HG02938 (cell line): ENCODE measurements around the gene PSD2.
A peak's percentile ranks its signal among the peaks of the same experiment; 100 is the strongest.

Experiments used
- ATAC-seq: cut with Tn5 transposase; IDR thresholded peaks from one replicate; pipeline ENCODE4 v1.9.1; 2021; ENCODE audit warnings: mild to moderate bottlenecking, moderate library complexity; ENCODE audit not compliant: unreplicated experiment

PSD2 gene

GRCh38 chr5:139854029-139854605 lies 58.5 kb downstream of the PSD2 start:
- no peak for ATAC-seq

GRCh38 chr5:139854953-139855352 lies 59.3 kb downstream of the PSD2 start:
- ATAC-seq = no peak

GRCh38 chr5:139855451-139855850 lies 59.8 kb downstream of the PSD2 start:
- no peak for ATAC-seq

DNA sequence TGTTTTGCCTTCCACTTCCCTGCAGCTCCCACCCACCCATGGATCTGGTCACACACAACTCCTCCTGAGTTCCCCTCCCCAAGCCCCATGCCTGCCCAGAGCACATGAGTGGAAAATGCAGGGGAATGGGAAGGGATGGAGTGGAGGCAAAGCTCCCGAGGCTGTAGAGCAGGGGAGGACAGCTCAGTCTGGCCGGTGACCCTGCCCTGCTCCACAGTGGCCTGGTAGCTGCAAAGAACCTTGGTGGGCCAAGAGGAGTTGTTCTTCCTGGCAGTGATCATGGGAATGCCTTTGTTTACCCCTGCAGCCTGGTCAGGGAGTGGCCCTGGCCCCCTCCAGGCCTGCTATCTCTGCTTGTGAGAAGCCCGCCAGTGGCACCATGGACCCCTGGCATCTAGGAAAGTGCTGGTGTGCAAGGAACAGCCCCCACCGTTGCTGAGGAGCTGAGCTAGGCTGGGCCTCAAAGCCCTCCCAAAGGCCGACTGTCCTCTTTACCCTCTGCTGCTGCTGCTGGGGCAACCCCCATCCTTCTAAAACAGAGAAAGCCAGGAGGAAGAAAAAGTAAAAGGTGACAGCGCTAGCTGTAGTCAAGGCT lies 60.4 kb downstream of the PSD2 start:
- no peak for ATAC-seq

DNA sequence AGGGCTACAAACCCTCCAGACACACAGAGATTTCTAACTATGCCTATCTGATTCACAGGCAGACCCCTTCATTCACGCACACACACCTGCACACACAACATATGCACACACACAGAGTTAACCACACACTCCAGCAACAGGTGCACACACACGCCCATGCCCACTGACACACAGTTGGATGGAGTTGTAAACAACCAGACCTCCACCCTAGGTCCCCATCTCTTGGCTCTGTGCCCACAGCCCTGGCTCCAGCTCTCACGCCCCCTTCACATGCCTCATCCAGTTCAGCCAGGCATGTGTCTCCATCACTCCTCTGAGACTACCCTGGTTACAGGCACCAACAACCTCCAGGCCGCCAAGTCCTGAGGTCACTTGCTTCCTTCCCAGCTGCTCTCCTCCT lies 61.1 kb downstream of the PSD2 start:
- ATAC-seq = no peak

- ATAC-seq = no peak
Observed at GRCh38 chr5:139859013-139859412, 63.4 kb downstream of the PSD2 start.

DNA sequence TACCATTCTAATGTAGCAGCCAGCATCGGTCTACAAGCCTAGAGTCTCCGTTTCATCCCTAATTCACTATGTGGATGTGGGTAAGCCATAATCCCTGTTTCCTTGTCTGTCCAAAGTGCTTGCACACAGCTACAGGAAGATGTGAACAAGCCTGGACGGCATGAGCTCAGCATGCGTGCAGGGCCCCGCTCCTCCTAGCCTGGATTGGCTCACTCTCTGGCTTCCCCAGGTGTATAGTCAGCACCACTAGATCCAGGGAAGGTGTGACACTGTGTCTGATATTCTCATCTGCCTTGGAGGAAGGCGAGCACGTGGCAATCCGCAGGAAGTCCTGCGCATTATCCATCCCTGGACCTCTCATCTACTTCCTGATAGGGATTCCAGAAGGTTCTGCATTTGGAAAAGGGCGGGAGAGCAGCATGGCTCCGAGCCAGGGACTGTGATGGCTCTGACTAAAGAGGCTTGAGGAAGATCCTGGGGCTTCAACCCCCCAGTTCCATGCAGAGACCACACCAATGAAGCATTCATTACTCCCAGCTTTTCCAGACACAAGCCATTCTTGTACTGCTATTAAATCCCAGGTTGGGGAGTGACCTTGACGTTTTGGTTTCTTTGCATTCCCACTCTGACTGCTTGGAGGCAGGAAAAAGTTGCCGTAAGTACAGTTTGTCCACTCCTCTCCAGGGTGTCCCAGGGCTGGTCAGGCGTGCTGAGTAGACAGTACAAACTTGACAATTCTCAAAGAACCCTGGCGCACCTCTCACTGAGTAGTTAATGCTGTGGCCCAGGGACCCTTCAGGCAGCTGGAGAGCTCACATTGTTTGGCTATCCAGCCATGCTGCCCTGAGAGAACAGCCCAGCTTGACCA lies 65.6 kb downstream of the PSD2 start:
- no peak for ATAC-seq

DNA sequence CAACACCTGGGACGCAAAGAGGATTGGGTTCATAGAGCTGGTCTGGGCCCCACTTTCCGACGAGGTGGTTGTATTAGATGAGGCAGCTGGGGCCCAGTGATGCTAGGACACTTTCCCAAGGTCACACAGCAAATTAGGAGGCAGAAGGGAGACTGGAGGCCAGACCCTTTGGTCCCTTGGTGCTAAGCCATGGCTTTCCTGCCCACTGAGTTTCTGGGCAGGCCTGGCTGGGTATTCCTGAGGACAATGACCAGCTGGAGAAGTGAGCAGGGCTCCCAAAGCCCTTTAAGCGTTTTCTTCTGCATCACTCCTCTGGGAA lies 66.2 kb downstream of the PSD2 start:
- ATAC-seq = no peak

DNA sequence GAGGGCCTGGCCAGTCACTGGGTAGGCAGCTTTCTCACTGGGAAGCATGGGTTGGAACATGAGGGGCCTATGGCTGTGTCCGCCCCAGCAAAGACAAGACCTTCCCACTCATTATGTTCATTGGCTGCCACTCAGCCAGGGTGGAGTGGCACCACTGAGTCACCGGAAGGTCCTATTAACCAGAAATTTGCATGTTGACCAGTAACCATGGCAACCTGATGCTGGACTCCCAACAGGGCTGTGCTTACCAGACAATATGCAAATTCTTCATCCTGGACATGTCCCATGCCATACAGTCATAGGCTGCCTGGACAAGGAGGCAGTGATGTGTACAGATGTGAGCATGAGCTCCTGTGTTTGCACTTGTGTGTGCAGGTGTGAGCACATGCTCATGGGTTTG lies 66.7 kb downstream of the PSD2 start:
- ATAC-seq = peak; percentile 69

DNA sequence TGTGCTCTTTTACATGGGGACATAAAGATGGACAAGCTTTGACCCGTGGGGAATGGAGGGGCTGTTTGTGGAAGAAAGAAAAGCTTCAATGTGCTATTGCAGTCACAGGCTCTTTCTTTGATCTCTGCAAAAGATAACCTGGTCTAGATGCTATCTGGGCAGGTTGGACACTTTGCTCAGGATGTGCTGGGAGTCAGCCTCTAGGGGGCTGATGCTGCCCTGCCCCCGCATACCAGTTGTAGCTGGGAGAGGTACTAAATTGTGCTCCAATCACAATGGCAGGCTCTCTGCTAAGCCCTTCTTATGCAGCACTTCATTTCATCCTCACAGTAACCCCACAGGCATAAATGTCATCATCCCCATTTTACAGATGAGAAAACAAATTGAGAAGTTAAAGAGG lies 67.2 kb downstream of the PSD2 start:
- no peak for ATAC-seq

GRCh38 chr5:139863361-139863760 lies 67.8 kb downstream of the PSD2 start:
- no peak for ATAC-seq

GRCh38 chr5:139863855-139864558 lies 68.4 kb downstream of the PSD2 start:
- peak; percentile 58 for ATAC-seq

DNA sequence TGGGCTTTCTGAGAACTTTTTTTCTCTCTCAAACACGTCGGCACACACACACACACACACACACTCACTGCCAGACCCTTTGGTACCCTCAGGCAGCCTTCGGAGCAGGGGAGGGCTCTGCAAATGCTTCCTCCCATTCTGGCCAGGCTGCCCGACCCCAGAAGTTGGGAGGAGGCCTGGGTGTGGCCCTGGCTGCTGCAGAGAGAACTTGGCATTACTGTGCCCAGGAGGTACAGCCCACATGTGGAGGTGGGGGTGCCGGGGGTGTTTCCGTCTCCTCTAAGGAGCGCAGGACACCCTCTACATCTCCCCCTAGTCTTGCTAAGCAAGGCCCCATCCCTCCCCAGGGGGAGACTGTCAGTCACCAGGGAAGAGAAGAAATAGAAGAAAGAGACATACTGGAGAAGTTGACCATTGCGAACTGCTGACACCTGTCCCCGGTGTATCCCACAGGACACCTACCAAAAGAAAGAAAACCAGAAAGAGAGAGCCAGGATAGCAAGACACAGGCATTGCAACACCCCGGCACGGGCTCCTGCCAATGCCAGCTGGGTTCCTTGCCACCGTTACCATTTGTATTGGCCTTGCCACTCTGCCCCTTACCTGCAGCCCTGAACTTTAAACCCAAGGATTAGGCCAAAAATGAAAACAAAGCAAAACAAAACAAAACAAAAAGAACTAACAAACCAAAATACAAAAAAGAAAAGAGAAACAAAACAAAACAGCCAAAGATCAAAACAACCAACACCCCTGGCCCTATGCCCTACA lies 69.3 kb downstream of the PSD2 start:
- ATAC-seq = no peak

- ATAC-seq = no peak
Observed at GRCh38 chr5:139867109-139867508, 71.5 kb downstream of the PSD2 start.

DNA sequence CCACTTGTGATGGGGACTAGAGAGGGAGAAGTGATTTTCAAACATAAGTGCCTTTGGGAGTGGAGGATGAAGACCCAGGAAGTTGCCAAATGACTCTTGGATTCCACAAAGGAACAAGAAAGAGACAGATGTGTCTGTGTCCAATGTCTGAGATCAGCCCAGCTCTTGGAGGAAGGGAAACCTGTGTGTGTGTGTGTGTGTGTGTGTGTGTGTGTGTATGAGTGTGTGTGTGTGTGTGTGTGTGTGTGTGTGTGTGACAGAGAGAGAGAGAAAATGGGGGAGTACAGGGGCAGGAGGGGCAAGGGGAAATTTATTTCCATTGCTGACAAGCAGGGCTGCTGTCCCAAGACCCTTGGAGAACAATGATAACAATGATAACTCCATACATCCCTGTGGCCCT lies 72.0 kb downstream of the PSD2 start:
- no peak for ATAC-seq

DNA sequence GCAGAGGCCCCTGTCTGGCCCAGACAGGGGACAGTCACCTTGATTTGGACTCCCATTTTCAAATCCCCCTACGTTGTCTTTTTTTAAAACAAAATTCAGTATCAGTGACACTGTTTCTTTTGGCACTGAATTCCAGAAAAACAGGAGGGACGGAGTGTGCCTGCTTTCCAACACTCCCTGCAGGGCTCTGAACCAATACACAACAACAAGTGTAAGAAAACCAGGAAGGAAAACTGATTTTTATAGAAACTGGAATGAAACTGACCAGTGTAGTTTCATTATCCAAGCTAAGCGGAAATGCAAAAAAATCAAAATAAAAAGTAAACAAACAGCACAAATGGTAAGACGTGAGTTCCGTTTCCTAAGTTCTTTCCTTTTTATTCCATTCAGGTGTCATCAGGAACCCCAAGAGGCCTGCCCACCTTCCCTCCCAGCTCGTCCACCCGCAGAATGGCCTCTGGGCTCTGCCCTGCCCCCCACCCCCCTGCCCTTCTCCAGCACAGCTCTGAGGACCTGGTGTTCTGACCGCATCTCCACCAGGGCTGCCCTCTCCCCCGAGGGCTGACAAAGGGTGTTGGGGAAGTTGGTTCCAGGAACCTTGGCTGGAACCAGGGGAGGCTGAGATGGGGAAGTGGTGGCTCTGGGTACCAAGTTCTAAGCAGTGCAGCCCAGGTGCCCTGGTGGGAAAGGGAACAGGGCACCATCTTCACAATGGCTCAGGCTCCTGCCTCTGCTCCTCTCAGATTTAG lies 73.6 kb downstream of the PSD2 start:
- ATAC-seq = no peak

DNA sequence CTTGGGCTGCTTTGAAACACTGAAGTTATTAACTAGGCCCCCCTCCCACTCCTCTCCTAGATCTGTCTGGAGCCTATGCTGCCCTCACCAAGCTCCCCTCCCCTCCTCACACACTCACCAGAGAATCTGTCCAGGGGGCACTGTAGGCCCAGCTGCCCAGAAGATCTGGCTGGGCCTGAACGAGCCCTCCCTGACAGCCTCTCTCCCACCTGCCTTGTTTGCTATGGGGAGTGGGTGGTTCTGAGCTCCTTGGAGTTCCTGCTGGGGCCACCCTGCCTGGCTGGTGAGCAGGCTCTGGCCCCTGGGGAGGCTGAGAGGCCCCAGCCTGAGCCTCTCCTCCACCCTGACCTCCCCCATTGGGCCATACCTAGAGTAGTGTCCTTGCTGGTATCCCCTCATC lies 75.1 kb downstream of the PSD2 start:
- ATAC-seq = no peak

DNA sequence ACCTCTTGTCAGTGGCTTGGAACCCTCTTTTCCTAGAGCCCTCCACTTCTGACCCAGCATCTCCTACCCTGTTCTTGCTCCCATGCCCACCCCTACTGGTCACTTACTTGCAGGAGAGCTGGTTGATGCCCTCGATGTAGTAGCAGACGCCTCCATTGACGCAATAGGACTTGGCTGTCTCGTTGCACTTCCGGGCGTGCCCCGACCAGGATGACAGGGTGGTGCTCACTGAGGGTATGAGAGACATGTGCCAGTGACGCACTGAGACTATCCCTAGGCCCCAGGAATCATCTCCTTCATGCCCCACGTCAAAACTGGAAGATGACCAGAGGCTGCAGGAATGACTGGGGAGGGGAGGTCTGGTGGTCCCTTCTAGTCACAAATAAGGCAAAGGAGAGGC lies 76.0 kb downstream of the PSD2 start:
- no peak for ATAC-seq

DNA sequence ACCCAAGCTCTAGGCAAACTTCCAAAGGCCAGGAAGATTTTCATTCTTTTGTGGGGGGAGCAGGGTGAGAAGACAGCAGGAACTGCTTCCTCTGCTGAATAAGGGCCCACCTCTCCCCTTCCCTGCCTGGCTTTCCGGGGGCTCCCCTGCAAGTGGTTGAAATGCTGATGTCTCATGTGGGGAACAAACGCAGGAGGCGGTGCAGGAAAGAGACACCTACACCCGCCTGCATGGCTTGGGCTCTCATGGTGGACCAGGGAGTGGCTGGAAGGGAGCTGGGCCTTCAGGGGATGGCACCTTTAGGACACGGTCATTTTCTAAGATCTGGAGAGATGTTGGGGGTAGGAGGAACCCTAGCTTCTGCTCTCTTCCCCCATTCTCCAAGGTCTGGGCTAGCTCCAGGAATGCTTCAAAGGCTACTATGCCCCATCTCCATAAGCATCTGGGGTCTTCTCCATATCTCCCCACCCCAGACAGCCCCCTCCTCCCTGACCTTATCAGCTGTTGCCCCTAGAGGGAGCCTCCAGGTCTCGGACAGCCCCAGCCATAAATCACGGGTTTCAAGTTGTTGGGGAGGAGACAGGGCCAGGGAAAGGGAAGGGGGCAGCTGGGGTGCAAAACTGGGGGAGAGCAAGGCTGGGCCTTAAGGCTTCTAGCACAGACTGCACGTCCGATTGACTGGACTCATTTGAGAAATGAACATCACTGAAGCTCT lies 76.6 kb downstream of the PSD2 start:
- no peak for ATAC-seq
